Measurements from ENCODE around the gene PRR5L.
A peak's percentile ranks its signal among the peaks of the same experiment; 100 is the strongest.

PRR5L gene

DNA sequence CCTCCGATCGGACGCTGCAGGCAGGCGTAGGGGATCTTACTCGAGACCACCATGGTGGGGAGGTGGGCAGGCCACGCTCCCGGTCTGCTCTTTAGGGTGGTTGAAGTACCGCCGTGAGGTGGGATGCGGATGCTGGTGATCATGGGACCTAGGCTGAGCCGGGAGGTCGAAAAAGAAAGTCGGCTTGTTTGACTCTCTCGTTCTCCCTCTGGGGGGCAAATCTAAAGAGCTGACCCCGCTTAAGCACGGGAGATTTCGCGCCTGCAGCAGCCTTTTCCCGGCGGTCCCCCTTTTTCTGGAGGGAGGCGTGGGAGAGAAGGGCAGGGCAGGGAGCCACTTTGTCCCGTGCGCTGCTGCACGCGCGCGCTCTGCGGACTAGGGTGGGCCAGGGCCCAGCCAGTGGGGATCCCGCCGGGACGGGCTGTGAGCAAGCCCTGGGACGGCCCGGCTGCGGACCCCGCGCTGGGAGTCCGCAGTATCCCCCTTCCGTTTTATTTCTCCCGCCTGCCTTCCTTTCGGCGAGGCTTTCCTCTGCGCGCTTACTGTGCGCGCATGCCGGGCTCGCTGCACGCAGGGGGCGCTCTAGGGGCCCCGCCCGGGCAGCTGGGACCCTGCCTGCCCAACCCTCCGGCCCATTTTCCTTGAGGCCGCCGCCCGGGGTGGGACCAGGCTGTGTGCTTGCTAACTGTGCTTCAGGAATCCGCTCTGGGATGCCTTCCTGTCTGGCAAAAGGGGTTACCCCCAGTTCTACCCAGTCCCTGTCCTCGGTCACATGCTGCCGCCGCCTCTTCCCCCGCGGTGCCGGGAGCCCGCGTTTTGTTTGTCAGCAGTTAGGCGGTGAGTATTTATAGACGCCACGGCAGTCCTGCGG lies 81.0 kb downstream of the PRR5L start:
- peak; percentile 63 for DNase-seq
- Mint-ChIP-seq H3K4me3 (peak overlapping the region; percentile 87 to 89), H3K27me3 (peaks cover 19 to 40% of the 10 kb centered on the region in 2 donors), H3K9me3 (no peaks in the 10 kb centered on the region), H3K27ac (peak overlapping the region; percentile 82), H3K36me3 (peaks cover 4 to 7% of the 10 kb centered on the region in 2 donors), H3K4me1 (peaks cover 21 to 32% of the 10 kb centered on the region in 2 donors)
- peak; percentile 68 to 73 for ATAC-seq (replicated peaks)

DNA sequence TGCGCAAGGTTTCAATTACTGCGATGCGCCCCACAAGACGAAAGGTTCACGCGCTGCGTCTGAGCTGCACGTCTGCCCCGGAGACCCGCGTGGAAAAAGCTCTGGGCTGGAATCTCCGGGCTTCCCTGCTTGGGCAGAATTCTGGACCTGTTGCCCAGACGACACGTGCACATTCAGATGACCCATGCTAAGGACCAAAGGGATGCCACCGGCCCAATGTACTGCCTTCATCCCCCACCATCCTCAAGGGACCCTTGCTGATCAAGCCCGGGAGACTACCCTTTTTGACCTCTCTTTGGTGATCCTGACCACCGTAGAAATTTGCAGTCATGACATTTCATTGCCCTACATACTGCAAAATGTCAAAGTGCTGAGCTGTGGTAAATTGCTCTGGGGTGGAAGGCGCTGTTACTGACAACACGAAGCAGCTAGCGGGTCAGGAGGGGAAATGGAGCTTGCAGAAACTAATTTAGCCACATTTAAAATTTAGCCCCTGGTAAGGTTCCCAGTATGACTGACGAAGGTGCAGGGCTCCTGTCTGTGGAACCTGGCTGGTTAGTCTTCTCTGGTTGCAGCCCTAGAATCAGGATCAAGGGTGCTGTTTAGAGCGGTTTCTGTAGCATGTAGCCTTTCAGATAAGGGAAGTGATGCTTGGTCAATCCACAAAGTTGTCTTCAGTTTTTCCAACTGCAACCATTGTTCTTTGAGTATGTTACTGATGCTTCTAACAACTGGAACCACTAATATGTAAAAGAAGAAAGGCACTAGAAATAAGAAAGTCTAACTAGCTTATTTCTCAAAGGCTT lies 81.9 kb downstream of the PRR5L start:
- H3K9me3 Mint-ChIP-seq: no peaks in the 10 kb centered on the region
- ATAC-seq (replicated peaks): peak; percentile 71 to 80
- peak overlapping the region; percentile 87 to 89 for H3K4me3 Mint-ChIP-seq
- DNase-seq: peak; percentile 51
- H3K36me3 Mint-ChIP-seq: peaks cover 4 to 7% of the 10 kb centered on the region in 2 donors
- H3K27ac Mint-ChIP-seq: peak overlapping the region; percentile 82
- H3K4me1 Mint-ChIP-seq: peaks cover 21 to 32% of the 10 kb centered on the region in 2 donors
- H3K27me3 Mint-ChIP-seq: peaks cover 15 to 34% of the 10 kb centered on the region in 2 donors

DNA sequence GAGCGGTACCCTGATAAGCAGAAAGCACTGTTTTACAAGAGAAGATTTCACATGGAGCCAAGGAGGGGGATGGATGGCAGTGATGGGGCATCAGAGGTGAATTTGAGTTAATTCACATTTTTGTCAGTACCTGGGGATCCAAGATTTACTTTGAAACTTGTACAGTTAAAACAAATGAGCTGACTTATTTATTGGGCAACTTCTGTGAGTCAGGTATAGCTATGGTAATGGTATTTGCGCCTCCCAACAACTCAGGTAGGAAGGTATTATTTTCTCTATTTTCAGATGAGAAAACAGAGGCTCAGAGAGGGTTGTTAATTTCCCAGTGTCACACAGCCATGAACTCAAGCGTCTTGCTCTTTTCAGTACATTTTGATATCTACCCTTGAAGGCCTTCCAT lies 83.6 kb downstream of the PRR5L start:
- Mint-ChIP-seq H3K27me3 (peaks cover 9 to 24% of the 10 kb centered on the region in 2 donors), H3K9me3 (no peaks in the 10 kb centered on the region)

DNA sequence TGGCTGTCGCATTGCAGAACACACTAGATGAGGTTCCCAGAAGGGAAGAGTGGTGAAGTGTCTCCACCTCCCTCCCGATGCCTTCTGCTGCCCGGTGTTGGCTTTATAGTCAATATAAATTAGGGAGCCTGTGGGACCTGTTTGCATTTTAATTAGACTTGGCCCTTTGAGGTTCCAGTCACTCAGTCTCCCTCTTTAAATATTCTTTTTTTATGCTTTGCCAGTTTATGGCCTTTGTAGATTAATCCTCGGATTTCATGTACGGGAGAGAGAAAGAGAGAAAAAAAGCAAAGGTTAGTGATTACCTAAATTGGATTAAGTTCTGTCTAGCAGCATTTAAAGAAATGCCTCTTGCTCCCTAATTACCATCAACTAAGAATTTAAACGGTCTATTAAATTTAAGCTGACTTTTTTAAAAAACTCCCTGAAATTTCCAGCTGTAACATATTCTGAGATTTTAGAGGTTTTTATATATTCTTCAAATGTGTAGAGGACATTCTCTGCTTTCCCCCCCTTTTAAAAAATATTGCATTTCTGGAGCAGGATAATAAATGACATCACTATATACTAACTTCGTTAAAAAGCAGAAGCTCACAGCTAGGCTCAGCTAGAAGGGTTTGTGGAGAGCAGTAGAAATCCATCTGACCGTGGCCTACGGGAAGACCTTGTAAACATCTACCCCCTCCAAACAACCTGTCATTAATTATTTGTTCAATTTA lies 84.4 kb downstream of the PRR5L start:
- peaks cover 9 to 16% of the 10 kb centered on the region in 2 donors for H3K27me3 Mint-ChIP-seq
- H3K4me1 Mint-ChIP-seq: peaks cover 25 to 41% of the 10 kb centered on the region in 2 donors
- H3K9me3 Mint-ChIP-seq: no peaks in the 10 kb centered on the region
- no peak for DNase-seq
- no peak overlapping the region for H3K4me3 Mint-ChIP-seq
- ATAC-seq (replicated peaks): no peak
- H3K36me3 Mint-ChIP-seq: peaks cover 4 to 7% of the 10 kb centered on the region in 2 donors
- H3K27ac Mint-ChIP-seq: no peak overlapping the region

More for the DNA sequence above, 83.6 kb downstream of the PRR5L start:
- Mint-ChIP-seq H3K4me1 (peaks cover 21 to 37% of the 10 kb centered on the region in 2 donors), H3K36me3 (peaks cover 4 to 7% of the 10 kb centered on the region in 2 donors), H3K4me3 (no peak overlapping the region), H3K27ac (no peak overlapping the region)
- DNase-seq (no peak), ATAC-seq (replicated peaks) (no peak)

DNA sequence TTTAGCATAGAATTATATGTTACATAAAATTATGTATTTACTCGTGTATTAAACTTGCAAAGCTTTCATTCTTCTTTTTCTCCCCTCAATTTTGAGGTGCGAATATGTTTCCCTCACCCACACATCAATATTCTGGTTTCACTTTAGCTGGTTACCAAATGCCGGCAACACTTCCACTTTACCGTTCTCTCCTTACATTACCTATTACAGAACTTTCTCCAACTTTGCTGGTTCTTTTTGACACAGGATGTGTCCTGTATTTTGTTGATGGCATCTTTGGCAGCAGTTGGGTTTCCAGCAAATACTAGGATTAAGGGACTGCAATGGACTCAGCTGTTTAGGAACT lies 84.9 kb downstream of the PRR5L start:
- Mint-ChIP-seq H3K36me3 (peaks cover 4 to 7% of the 10 kb centered on the region in 2 donors), H3K4me1 (peaks cover 23 to 38% of the 10 kb centered on the region in 2 donors), H3K4me3 (peak overlapping the region; percentile 17 to 66), H3K27me3 (peaks cover 6 to 11% of the 10 kb centered on the region in 2 donors), H3K9me3 (no peaks in the 10 kb centered on the region), H3K27ac (no peak overlapping the region)
- no peak for ATAC-seq (replicated peaks)
- DNase-seq: no peak

DNA sequence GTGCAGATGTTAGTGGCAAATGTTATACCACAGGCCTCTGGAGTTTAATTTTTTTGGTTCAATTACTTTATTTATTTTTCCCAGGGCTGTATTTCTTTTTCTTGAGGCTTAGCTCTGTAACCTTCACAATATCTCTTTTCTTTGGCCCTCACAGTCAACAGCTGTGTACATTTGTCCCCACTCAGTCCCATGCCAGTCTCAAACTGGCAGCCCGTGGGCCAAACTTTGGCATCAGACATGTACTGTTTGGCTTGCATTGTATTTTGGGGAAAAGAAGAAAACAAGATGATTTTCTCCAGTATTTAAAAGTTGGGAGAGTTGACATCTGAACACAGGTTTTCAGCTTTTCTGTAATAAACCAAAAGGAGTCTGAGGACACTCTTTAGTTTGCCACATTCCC lies 87.1 kb downstream of the PRR5L start:
- DNase-seq: no peak
- Mint-ChIP-seq H3K4me1 (peaks cover 17 to 38% of the 10 kb centered on the region in 2 donors), H3K27ac (no peak overlapping the region), H3K36me3 (peaks cover 4 to 11% of the 10 kb centered on the region in 2 donors), H3K9me3 (no peaks in the 10 kb centered on the region), H3K4me3 (no peak overlapping the region), H3K27me3 (peaks cover 3 to 5% of the 10 kb centered on the region in 2 donors)
- ATAC-seq (replicated peaks): no peak

DNA sequence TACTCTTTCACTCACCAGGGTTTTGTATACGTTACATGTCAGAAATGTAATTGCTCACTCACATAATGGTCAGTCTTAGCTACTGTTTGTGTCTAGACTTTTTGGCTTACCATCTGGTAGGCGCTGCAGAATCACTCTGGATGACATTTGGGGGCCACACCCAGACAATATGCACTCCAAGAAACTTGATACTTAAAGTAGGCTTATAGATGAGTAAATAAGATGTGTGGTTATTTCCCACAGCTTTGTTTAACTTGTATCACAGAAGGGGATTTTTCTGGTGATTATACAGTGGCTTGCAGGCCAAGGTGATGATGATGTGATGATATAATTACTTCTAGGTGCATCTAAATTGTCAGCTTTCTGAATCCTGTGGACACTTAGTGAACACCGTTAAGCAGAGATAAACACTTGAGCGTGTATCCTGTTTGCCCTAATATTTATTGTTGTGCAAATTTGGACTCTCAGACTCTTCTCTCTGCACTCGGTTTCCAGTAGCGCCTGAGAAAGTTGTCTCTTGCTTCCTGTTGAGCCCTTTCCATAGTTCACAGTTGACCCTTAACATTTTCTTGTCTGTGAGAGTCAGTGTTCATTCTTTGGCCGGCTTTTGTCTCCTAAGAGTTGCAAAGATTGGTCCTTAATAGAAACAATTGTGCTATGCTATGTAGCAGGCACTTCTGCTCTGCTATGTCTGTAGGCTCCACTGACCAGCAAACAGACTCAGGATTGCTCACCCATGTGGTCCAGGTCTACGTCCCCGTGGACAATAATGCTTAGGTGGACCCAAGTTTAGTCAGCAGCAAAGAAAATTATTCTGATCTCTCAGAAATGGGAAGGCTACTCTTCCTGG lies 89.3 kb downstream of the PRR5L start:
- ATAC-seq (replicated peaks) (peak; percentile 44 to 58), DNase-seq (no peak)
- no peaks in the 10 kb centered on the region for H3K9me3 Mint-ChIP-seq
- H3K4me1 Mint-ChIP-seq: peaks cover 21 to 50% of the 10 kb centered on the region in 2 donors
- peaks cover 0 to 5% of the 10 kb centered on the region in 2 donors for H3K27me3 Mint-ChIP-seq
- peaks cover 3 to 8% of the 10 kb centered on the region in 2 donors for H3K36me3 Mint-ChIP-seq
- no peak overlapping the region for H3K27ac Mint-ChIP-seq
- no peak overlapping the region for H3K4me3 Mint-ChIP-seq

DNA sequence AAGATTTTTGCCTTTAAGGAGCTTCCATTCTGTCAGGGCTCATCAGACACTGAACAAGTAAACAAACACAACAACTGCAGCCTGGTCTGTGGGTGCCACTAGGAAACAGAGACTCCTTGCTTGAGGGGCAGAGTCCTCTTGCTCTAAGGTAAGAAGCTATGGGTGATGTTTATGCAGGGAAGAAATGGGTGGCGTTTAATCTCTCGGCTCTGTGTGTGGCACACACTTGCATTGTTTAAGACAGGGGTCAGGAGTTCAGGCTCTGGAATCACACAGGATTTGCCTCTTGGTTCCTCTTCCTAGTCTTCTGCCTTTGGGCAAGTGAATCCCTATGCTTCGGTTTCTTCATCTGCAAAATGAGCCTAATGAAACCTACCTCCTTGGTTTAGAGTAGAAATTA lies 90.3 kb downstream of the PRR5L start:
- ATAC-seq (replicated peaks): no peak
- H3K4me3 Mint-ChIP-seq: no peak overlapping the region
- no peaks in the 10 kb centered on the region for H3K27me3 Mint-ChIP-seq
- no peak overlapping the region for H3K27ac Mint-ChIP-seq
- peaks cover 26 to 54% of the 10 kb centered on the region in 2 donors for H3K4me1 Mint-ChIP-seq
- H3K36me3 Mint-ChIP-seq: peaks cover 3 to 8% of the 10 kb centered on the region in 2 donors
- no peak for DNase-seq
- H3K9me3 Mint-ChIP-seq: no peaks in the 10 kb centered on the region

DNA sequence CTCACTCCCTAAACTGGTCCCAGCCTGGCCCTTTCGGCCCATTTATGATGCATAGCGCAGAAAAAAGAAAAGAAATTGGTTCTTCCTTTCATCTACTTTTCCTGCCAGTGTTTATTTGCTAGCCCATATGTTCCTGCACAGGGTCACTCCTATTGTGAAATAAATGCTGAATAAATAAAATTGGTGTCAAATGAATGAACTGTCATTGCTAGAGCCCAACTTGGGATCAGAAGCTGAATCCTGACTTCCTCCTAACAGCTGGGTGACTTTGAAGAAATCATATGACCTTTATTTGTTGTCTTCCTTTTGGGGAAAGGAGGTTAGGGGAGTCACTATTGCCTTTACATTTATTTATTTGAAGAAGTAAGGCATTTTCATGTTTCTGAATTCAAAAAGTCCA lies 92.0 kb downstream of the PRR5L start:
- Mint-ChIP-seq H3K4me1 (peaks cover 38 to 71% of the 10 kb centered on the region in 2 donors), H3K27ac (no peak overlapping the region), H3K36me3 (peaks cover 9 to 18% of the 10 kb centered on the region in 2 donors), H3K9me3 (peaks cover 4 to 9% of the 10 kb centered on the region in 2 donors), H3K4me3 (no peak overlapping the region), H3K27me3 (no peaks in the 10 kb centered on the region)
- DNase-seq (no peak), ATAC-seq (replicated peaks) (no peak)

DNA sequence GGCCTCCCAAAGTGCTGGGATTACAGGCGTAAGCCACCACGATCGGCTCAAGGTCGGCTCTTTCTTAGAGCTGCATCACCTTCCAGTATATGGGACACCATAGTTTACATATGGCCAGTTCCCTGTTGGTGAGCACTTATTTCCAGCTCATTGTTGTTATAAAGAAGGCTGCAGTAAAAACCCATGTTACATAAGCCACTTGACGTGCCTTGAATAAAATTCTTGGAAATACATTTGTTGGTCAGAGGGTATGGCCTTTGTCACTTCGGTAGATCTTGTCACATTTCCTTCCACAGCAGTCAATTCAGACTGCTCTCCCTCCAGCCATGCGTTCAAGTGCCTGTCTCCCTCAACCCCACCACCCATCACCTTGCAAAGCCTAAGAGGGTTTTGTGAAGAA lies 92.9 kb downstream of the PRR5L start:
- ATAC-seq (replicated peaks) (no peak), DNase-seq (no peak)
- Mint-ChIP-seq H3K4me3 (no peak overlapping the region), H3K9me3 (peaks cover 6 to 9% of the 10 kb centered on the region in 2 donors), H3K4me1 (peaks cover 43 to 80% of the 10 kb centered on the region in 2 donors), H3K27ac (peak overlapping the region; percentile 37), H3K36me3 (peaks cover 9 to 22% of the 10 kb centered on the region in 2 donors), H3K27me3 (no peaks in the 10 kb centered on the region)

DNA sequence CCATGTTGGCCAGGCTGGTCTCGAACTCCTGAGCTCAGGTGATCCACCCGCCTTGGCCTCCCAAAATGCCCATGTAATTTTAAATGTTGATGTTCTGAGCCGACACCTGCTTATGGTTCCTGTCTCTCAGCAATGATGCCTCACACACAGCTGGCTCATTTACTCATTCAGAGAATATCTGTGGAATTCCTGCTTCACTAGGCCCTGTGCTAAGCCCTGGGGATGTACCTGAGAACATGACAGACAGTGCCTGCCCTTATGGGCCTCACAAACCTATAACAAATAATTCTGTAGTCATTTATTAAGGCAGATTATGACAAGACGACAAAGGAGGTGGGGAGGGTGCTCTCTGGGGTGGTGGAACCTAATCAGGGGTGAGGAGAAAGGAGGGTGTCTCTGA lies 93.7 kb downstream of the PRR5L start:
- Mint-ChIP-seq H3K27me3 (no peaks in the 10 kb centered on the region), H3K4me3 (peak overlapping the region; percentile 50 to 60), H3K36me3 (peaks cover 12 to 26% of the 10 kb centered on the region in 2 donors), H3K9me3 (peaks cover 6 to 9% of the 10 kb centered on the region in 2 donors), H3K27ac (peak overlapping the region; percentile 92), H3K4me1 (peaks cover 50 to 81% of the 10 kb centered on the region in 2 donors)
- DNase-seq: peak; percentile 65
- peak; percentile 82 to 83 for ATAC-seq (replicated peaks)

DNA sequence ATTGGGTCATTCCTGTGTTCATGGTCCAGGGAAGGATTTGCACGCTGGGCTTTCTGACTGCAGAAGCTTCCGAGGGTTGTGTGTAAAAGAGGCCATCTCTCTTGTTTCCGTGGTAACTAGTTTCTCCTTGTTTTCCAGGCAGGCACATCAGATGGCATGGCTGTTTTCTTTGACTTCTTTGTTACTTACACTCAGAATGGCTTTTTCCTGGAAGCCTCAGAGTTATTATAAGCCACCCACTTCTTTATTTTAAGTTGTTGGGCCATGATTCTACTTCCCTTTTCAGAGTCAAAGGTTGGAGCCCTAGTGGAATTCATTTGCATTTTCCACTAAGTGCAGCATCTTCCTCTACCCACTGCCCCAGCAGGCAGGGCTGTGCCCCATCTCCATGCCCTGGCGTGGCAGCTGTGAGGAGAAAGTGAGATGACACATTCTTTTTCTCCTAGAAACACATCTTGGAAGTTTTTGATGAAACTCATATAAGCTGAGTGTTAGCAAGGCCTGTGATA lies 94.9 kb downstream of the PRR5L start:
- Mint-ChIP-seq H3K4me1 (peaks cover 47 to 77% of the 10 kb centered on the region in 2 donors), H3K27me3 (no peaks in the 10 kb centered on the region), H3K9me3 (peaks cover 6 to 9% of the 10 kb centered on the region in 2 donors), H3K27ac (peak overlapping the region; percentile 91), H3K4me3 (peak overlapping the region; percentile 41 to 66), H3K36me3 (peaks cover 12 to 26% of the 10 kb centered on the region in 2 donors)
- ATAC-seq (replicated peaks) (peak; percentile 75 to 77), DNase-seq (peak; percentile 55)

DNA sequence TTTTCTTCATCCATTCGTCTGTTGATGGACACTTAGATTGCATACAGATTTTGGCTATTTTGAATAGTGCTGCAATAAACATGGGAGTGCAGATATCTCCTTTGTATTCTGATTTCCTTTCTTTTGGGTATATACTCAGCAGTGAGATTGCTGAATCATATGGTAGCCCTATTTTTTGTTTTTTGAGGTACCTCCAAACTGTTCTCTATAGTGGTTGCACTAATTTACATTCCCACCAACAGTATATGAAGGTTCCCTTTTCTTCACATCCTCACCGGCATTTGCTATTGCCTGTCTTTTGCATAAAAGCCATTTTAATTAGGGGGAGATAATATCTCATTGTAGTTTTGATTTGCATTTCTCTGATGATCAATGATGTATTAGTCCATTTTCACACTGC lies 96.1 kb downstream of the PRR5L start:
- peak overlapping the region; percentile 27 to 37 for H3K4me3 Mint-ChIP-seq
- H3K27ac Mint-ChIP-seq: peak overlapping the region; percentile 78
- DNase-seq: no peak
- H3K36me3 Mint-ChIP-seq: peaks cover 12 to 26% of the 10 kb centered on the region in 2 donors
- H3K9me3 Mint-ChIP-seq: peaks cover 6 to 9% of the 10 kb centered on the region in 2 donors
- peak; percentile 19 to 21 for ATAC-seq (replicated peaks)
- peaks cover 45 to 71% of the 10 kb centered on the region in 2 donors for H3K4me1 Mint-ChIP-seq
- no peaks in the 10 kb centered on the region for H3K27me3 Mint-ChIP-seq

Measured in stimulated activated naive B cell treated with anti-CD40 and anti-IgM and Interleukin-4, amounts not matched to agents 10 μg/mL and 1 μg/mL and 100 μg/mL, for 72 hours (primary cell).